Measurements from ENCODE around the gene PATZ1. TPM values are rescaled to one million over a fixed set of nuclear protein-coding genes. Genes with fewer than 3 reads are reported as not detected.

The PATZ1 gene
- total and polyA plus RNA-seq, 2 of the 8 experiments (the other 6 are each of a cell fraction or from before 2014, with no cell fraction given), result 62.1 to 70.9 TPM

DNA sequence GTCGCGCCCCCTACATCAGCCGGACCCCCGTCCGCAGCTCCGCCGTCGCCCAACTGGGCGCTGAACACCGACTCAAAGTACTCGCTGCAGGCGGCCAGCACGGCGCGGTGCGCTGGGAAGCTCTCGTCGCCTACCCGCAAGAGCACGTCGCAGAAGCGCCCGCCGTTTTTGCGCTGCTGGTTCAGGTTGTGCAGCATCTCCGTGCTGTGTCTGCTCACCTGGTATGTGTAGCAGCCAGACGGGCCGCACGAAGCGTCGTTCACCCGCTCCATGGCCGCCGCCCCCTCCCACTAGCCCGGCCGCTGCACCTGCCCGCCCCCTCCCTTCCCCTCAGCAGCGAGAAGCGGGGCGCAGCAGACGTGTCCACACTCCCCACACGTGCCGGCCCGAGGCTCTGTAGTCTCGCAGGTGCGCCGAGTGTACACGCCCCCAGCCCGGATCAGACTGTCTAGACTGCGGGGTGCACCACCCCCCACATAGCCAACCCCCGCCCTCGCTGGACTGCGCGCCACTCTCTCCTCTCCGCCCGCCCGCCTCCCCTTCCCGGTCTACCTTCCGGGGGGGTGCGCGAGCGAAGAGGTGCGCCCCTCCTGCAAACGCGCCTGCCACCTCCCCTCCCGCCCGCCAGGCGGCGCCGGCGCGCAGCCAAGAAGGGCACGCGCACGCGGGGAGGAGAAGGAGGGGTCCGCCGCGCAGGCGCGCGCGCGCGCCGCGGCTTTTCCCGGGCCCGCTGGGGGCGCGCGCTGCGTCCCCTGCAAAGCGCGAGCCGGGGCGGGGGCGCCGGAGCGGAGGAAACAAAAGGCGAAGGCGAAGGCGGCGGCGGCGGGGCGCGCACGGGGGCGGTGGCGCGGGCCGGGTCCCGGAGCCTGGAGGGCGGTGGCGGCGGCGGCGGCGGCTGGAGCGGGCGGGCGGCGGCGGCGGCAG, 553 bp downstream of the PATZ1 start (continued):
- TF ChIP-seq, protein P1, sequence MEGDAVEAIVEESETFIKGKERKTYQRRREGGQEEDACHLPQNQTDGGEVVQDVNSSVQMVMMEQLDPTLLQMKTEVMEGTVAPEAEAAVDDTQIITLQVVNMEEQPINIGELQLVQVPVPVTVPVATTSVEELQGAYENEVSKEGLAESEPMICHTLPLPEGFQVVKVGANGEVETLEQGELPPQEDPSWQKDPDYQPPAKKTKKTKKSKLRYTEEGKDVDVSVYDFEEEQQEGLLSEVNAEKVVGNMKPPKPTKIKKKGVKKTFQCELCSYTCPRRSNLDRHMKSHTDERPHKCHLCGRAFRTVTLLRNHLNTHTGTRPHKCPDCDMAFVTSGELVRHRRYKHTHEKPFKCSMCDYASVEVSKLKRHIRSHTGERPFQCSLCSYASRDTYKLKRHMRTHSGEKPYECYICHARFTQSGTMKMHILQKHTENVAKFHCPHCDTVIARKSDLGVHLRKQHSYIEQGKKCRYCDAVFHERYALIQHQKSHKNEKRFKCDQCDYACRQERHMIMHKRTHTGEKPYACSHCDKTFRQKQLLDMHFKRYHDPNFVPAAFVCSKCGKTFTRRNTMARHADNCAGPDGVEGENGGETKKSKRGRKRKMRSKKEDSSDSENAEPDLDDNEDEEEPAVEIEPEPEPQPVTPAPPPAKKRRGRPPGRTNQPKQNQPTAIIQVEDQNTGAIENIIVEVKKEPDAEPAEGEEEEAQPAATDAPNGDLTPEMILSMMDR (IDR thresholded peaks at IDR 0.05; ENCODE audit: control extremely low read depth in 1 of 3, insufficient read depth in 1 of 3, low read depth in 1 of 3, low read length in 3 of 3), result peak; percentile 86 to 93 (median 87)
- TF ChIP-seq CREB1 (IDR thresholded peaks at IDR 0.05) (peak; percentile 48; the same call in 1 of the 2 replicates), ASH2L (IDR thresholded peaks at IDR 0.05; ENCODE audit: low read length) (peak; percentile 27), RBBP5 (IDR thresholded peaks at IDR 0.05; ENCODE audit: borderline replicate concordance, low read depth, low read length) (peak; percentile 40; the same call in 1 of the 2 replicates), CHD2 (IDR thresholded peaks at IDR 0.05; ENCODE audit: low read length) (0 out of 2 replicates have a peak, but pooled peaks have one; percentile 32)
